HG03045 (cell line): ENCODE data around the gene GRIP1.
"Not testable (repeated sequence)": the region's sequence is repeated elsewhere in the genome, so short reads cannot be mapped to it uniquely, and the experiment has no call there.

Experiments
- ATAC-seq: cut with Tn5 transposase; IDR thresholded peaks from one replicate; pipeline ENCODE4 v1.9.1; 2021; ENCODE audit warnings: mild to moderate bottlenecking, moderate library complexity; ENCODE audit not compliant: unreplicated experiment

GRIP1 gene

GRCh38 chr12:66345212-66345611, 333.7 kb downstream of the GRIP1 start:
- no peak for ATAC-seq

- no peak for ATAC-seq
Measured at GRCh38 chr12:66341126-66341525, 337.8 kb downstream of the GRIP1 start.

GRCh38 chr12:66340131-66340530, 338.7 kb downstream of the GRIP1 start:
- no peak for ATAC-seq

GRCh38 chr12:66337381-66338010, 341.4 kb downstream of the GRIP1 start:
- no peak for ATAC-seq

- ATAC-seq: no peak
Measured at GRCh38 chr12:66335746-66336145, 343.1 kb downstream of the GRIP1 start.

GRCh38 chr12:66331814-66332213, 347.1 kb downstream of the GRIP1 start:
- no peak for ATAC-seq

- no peak for ATAC-seq
Measured at GRCh38 chr12:66331016-66331415, 347.9 kb downstream of the GRIP1 start.

GRCh38 chr12:66329941-66330340, 348.9 kb downstream of the GRIP1 start:
- no peak for ATAC-seq

- no peak for ATAC-seq
Measured at GRCh38 chr12:66323017-66323416, 355.9 kb downstream of the GRIP1 start.

GRCh38 chr12:66321435-66321834, 357.4 kb downstream of the GRIP1 start:
- ATAC-seq: no peak

GRCh38 chr12:66320996-66321395, 357.9 kb downstream of the GRIP1 start:
- no peak for ATAC-seq

GRCh38 chr12:66319266-66319954, 359.5 kb downstream of the GRIP1 start:
- ATAC-seq: no peak

- ATAC-seq: no peak
Measured at GRCh38 chr12:66314278-66314677, 364.6 kb downstream of the GRIP1 start.

- no peak for ATAC-seq
Measured at GRCh38 chr12:66312189-66312588, 366.7 kb downstream of the GRIP1 start.

GRCh38 chr12:66309606-66310005, 369.3 kb downstream of the GRIP1 start:
- no peak for ATAC-seq

- ATAC-seq: no peak
Measured at GRCh38 chr12:66304296-66304900, 374.5 kb downstream of the GRIP1 start.

- not testable (repeated sequence) for ATAC-seq
Measured at GRCh38 chr12:66303316-66303804, 375.5 kb downstream of the GRIP1 start.

- ATAC-seq: no peak
Measured at GRCh38 chr12:66302827-66303169, 376.1 kb downstream of the GRIP1 start.

- ATAC-seq: peak; percentile 94
Measured at GRCh38 chr12:66301944-66302826, 376.7 kb downstream of the GRIP1 start, which contains the start of gene HELB. HELB (plus strand) TSS chr12:66302493; CDS start chr12:66302604, 111 bp downstream.

GRCh38 chr12:66297923-66298322, 381.0 kb downstream of the GRIP1 start:
- no peak for ATAC-seq
